ENCODE measurements around the gene SIM1.

The SIM1 gene

DNA sequence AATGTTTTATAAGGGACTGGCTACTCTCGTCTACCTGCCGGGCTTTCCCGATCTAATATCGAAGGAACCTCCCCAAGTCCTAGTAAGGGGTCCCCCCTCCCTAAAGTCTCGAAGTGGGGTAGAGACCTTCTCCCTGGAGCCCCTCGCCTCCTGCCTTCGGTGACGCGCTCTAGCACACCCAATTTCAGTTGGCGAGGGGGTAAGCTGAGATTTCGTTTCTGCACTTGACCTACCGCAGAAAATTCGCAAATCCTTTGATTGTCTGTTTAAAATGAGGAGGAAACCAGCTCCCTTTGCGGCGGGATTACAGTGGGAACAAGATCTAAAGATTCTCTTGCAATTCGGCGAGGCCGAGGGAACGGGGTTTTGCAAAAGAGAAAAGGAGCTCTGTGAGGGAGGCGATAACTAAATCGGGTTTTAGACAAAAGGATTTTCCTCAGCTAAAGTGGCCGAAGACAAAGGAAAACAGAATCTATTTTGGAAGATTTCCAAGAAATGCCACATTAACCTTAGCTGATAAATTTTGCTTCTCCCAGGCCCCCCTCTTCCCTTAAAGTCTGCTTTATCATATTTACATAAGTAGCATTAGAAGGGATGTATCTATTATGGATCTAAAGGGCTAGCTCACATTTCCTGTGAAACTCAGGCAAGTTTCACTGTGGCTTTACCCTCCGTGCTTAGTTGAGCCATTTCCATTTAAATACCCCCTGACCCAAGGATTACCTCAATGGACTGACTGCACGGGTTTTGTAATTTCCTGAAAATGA, 8.4 kb downstream of the SIM1 start:
- no peak for DNase-seq

GRCh38 chr6:100455230-100456124, 9.2 kb downstream of the SIM1 start:
- no peak for DNase-seq

DNA sequence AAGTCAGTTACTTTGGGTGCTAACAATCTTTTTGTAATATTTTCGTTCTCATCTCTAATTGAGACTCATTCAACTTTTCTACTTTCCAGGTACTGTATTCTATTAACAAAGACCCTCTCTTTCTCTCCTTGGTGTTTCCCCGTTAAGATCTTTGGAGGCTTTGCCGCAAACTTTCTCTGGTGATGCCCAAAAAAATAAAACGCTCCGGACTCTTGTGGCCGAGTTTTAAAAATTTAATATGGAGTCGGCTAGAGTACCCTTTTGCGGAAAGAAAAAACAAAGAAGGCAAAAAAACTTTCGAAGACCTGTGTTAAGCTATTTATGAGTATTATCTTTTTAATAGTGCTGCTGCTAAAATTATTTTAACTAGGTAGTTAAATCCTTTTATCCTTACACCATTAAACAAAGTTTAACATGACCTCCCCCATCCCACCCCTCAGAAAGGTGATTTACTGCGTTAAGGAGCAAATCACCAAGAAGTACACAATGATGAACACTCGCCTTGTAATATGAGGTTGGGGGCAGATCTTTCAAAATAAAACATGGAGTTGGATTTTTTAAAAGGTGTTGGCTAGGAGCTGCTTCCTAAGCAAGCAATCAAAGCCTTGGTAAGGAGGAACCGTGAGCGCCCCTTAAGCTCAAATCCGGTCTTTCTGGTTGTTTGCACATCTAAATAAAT, 10.0 kb downstream of the SIM1 start:
- no peak for DNase-seq

- no peak for DNase-seq
Measured at GRCh38 chr6:100453701-100454521, 10.8 kb downstream of the SIM1 start.

DNA sequence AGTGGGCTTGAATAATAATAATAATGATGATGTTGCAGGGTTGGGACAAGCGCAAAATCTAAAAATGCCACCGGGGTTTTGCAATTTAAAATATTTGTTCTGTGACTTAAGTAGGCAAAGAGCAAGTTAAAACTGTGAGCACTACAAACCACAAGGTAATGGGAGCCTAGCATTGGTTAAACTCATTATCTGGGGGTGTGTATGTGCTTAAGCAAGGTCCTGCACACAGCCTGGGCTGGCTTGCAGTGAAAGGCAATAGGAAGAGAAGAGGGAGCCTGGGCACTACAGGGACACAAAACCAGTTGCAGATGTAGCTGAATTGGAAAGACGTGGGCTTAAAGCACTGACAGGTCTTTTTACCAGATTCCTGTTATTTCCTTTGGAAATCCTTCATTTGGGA, 11.7 kb downstream of the SIM1 start:
- no peak for DNase-seq

DNA sequence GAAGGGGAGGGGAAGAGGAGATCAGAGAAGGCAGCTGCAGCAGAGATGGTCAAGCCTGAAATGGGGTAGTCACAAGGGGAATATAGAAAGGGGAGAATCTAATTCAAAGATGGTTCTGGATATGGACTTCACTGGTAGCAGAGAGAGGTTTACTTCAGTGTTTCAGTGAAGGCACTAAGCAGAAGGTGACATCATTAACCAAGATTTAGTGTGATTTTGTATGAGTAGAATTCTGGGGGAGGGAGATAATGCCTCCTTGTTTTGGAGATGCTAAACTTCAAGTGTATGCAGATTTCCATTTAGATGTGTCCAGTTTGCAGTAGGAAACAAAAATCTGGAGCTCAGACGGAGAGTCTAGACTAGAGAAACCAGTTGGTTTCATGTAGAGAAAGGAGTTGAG, 13.1 kb downstream of the SIM1 start:
- no peak for DNase-seq

DNA sequence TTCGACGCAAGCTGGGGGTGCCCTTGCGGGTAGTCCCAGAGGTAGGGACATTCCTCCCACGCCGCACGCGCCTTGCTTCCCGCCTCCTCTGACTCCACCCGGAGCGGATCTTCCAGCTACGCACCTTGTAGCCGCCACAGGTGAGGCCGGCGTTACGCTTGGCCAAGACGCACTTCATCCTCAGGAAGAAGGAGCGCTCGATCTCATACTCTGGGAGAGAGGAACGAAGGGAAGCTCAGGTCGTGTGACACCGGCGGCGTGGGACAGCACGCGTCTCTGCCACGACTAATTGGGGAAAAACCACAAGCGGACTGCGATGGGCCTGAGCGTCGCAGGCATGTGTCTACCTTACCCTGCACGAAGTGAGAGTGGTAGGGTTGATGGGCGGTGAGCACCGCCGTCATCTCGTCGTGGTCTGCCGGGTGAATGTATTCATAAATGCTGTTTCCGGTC, 15.5 kb downstream of the SIM1 start:
- DNase-seq, result no peak

DNA sequence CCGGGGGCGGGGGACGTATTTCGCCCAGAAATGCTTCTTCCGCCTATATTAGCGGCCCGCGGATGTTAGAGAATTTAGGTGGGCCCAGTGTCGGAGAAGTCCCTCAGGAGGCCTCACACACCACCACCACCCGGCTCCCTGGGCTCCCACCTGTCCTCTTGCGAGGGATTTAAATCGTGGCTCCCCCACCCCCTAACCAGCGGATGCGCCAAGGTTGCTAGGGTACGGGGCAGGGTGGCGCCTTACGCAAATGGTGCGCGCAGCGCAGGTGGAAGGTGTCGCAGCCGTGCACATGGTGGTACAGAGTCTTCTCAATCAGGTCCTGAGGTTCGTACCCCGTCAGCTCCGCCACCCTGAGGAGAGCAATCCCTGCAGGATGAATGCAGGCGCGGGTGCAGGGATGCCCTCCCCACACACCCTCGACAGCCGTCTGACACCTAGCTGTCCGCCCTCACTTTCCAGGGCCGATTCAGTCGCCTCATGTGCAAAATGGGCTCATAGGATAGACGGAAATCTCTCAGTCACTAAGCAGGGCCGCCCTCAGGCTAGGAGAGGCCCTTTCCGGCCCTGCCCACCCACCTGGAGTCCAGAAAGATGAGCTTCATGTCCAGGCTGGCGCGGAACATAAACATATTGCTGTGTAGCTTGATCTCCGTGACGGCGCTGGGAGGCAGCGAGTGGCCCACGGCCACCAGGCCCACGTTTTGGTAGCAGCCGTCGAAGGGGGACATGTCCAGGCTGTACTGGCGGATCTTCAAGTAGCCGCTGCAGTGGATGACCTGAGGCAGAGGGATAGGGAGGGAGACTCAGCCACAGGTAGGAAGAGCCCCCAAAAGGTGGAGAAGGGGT, 16.6 kb downstream of the SIM1 start:
- no peak for DNase-seq

DNA sequence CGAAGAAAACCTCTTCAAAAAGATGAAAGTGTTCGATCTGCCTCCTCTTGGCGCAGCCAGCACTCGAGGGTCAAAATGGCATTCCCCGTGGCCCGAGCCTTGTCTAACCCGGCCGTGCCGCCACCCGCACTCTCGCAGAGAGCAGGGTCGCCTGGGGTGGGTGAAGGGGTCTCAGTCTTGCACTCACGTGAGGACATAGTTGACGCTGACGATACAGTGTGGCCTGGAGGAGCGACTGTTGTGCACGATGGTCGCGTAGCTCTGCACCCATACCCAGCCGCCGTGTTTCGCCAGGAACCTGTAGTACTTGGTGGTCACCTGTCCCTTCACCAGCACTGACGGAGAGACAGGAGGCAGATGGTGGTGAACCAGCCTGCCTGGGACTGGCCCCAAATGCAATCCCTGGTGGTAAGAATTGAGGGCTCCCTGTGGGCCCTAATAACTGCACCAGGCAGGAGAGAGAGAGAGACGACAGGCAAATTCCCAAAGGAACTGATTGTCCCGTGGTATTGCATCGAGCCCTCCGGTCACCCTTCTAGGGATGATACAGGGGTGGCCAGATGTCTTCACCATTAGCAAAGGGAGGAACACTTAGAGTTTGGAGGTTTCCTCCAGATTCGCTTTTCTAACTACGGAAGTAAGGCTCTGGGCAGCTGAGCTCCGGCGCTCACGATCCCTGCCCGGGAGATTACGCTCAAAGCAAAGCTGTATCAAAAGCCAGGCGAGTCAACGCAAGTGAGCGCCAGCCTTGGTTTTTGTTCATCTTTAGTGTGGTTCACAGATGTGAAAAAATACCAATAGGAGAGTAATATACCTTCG, 17.4 kb downstream of the SIM1 start:
- DNase-seq, result no peak

- no peak for DNase-seq
Measured at GRCh38 chr6:100446115-100447080, 18.3 kb downstream of the SIM1 start.

DNA sequence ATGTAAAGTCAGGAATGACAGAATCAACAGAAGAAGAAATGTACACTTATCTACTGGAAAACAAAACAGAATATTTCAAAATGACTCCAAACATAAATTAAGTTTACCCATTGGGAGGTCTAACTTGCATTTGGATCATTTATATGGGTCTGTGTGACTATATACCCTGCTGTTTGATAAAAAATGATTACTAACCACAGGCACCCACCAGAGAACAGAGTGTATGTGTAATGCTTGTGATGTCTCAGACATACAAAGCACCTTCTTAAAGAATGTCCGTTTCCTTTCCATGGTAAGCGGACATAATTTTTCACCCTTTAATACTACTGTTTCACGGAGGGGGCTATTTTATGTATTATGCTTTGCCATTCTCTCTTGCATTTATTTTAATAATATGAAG, 19.2 kb downstream of the SIM1 start:
- DNase-seq, result no peak

- DNase-seq, result no peak
Measured at GRCh38 chr6:100440935-100441334, 23.8 kb downstream of the SIM1 start.

DNA sequence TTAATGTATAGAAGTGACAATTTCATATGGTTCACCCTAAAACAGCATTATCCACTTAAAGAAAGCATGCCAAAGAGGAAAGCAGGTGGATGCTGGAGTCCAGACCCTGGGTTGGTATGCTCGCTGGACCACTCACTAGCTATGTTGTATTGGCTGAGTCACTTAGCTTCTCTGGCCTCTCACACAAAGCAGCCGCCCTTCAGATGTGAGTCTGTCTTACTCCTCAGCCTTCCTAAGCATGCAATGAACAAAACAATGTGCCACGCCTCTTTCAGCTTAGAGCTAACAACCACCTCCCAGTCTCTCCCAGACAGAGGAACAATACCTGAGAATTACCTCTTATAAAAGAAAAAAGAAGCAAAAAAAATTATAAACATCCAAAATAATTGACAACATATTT, 29.4 kb downstream of the SIM1 start:
- no peak for DNase-seq

DNA sequence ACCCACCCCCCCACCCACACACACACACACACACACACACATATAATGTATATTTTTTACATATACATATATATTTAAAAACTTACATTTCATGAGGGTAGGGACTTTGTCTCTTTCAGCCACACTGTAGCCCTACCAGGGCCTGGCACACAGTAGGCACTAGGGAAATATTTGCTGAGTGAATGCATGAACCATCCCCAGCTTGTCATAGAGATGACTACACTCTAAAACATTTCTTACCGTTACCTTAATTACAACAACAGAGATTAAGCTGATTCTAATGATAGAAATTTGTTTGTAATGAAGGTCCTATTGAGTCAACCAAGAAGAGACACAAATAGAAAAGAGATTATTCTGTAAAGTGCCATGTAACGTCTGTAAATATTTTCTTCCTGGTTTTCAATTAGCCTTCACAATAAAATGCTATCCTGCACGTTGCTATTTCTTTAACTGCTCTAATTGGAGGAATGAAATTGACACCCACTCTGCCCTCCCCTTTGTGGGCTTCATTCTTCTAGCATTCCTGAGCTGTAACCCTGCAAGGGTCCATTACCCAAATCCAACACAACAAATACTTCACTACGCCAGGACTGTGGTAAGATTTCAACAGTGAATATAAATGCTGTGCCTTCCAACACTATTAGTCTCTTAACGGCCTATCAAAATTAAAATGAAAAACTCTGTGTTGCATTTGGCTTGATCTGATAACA, 30.8 kb downstream of the SIM1 start:
- no peak for DNase-seq

DNA sequence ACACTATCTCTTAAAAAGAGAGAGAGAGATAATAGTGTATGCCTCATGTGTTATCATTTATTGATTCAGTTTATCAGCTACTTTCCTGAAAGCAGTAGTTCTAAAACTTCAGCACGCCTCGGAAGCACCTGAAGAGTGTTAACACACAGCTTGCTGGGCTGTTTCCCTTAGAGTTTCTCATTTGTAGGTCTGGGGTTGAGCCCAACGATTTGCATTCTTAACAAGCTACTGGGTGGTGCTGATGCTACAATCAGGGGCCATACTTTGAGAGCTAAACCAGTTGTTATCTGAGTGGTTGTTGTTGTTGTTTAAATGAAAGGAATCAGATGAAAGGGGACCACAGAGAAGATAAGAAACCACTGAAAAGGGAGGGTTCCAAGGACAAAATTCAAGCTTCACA, 32.6 kb downstream of the SIM1 start:
- no peak for DNase-seq

DNA sequence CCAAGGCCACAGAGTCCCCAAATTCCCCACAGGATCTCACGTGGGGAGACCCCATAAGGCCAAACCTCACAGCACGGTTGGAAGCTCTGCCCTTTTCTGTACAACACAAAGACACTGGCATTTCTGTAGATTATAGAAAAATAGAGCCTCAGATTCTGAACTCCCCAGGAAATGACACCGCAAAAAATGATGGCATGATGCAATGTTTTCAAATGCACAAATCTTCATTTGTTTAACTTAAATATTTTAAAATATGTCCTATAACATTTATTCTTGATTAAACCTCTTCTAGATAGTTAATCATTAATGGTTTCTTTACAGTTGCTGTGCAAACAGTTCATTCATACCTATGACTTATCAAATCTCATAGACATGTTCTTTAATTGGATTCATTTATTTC, 33.8 kb downstream of the SIM1 start:
- no peak for DNase-seq

DNA sequence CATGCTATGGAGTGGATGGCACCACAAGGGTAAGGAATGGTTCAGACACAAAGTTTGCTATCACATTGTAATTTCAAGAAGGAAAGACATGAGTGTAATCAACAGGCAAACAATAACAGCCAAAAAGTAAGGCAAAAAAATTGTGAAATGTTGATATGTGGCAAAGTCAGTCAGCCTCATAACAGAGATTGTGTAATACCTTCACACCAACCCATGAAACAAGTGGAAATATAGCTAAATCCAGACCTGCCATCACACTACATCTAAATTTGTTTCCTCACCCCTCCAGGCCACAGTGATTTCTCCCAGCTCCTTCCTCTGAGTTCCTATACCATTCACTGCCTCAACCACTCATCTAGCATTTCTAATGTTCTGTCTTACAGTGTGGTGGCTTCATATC, 37.3 kb downstream of the SIM1 start:
- DNase-seq, result no peak

DNA sequence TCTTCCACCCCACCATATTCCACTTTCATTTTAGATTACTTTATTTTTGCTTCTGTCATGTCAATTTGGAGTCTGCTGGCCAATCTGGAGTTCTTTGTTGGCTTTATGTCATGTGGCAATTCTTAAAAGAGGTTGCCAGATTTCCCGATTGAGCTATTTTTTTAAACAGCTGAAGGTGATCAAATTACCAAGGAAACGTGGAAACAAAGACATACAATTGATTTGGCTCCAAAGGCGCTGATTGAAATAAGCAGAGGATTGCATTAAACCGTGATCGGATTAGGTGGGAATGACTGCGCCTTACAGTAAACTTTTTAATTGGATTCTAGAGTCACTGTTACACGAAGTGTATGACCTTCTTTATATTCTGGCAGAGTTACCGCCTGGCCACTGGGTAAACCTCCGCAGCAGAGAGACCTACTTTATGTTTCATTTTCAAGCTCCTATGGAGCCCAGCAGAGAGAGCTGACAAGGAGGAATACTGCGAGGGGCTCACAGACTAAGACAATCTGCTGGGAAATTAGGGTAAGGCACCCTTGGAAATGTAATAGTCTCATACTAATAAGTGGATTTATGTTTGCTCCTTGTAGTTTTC, 37.9 kb downstream of the SIM1 start:
- no peak for DNase-seq
